Heart right ventricle (tissue), 16 donors: Measurements from ENCODE around the gene TAF4. TPM values are rescaled to one million over a fixed set of nuclear protein-coding genes. Genes with fewer than 3 reads are reported as not detected.
A peak's percentile ranks its signal among the peaks of the same experiment; 100 is the strongest.

Experiments used
- ATAC-seq, 8 donors: fragments of 200-7000 bp; cut with Tn5 transposase; one replicate each; pipeline ENCODE4 v1.9.1; 2020; ENCODE audit warnings: mild to moderate bottlenecking in 8 of 8, moderate library complexity in 8 of 8, moderate number of reproducible peaks in 1 of 8
- DNase-seq, 2 donors: peaks; one replicate each; pipeline ENCODE4 v3.0.0-alpha.2; 2020
- H3K27ac ChIP-seq, 10 donors: fragments of 200-600 bp; sonication (generic) in 2 of 10; one replicate each; pipeline versions ENCODE4 v1.5.0 to v1.8.0; 2020 to 2022; ENCODE audit warnings: mild to moderate bottlenecking in 3 of 10
- H3K27me3 ChIP-seq, 7 donors: fragments of 200-600 bp; one replicate each; pipeline ENCODE4 v1.8.0; 2021 to 2022; ENCODE audit warnings: mild to moderate bottlenecking in 2 of 7
- H3K36me3 ChIP-seq, 9 donors: fragments of 200-600 bp; sonication (generic) in 1 of 9; one replicate each; pipeline versions ENCODE4 v1.5.0 to v1.8.0; 2020 to 2022; ENCODE audit warnings: mild to moderate bottlenecking in 2 of 9
- H3K4me1 ChIP-seq, 9 donors: fragments of 200-600 bp; sonication (generic) in 1 of 9; one replicate each; pipeline versions ENCODE4 v1.5.0 to v1.8.0; 2020 to 2022; ENCODE audit warnings: mild to moderate bottlenecking in 4 of 9
- H3K4me3 ChIP-seq, 10 donors: fragments of 200-600 bp; sonication (generic) in 2 of 10; one replicate each; pipeline versions ENCODE4 v1.5.0 to v1.8.0; 2020 to 2022; ENCODE audit warnings: mild to moderate bottlenecking in 7 of 10, moderate library complexity in 2 of 10
- H3K9me3 ChIP-seq, 11 donors: fragments of 200-600 bp in 10 of 11; sonication (generic) in 2 of 11; one replicate each; pipeline versions ENCODE4 v1.5.0 to v1.8.0; 2013 to 2022; ENCODE audit warnings: mild to moderate bottlenecking in 2 of 11, control low read depth in 1 of 11, moderate library complexity in 1 of 11
- CTCF ChIP-seq, 9 donors: fragments of 200-600 bp; sonication (generic) in 2 of 9; IDR thresholded peaks; one replicate each; pipeline versions ENCODE4 v1.5.0 to v1.8.0; 2021 to 2022; ENCODE audit warnings: antibody characterized with exemption in 9 of 9, mild to moderate bottlenecking in 5 of 9, moderate library complexity in 1 of 9
- WGBS, 2 donors: extraction: QIAGEN DNeasy Blood & Tissue Kit; methylation state at CpG; one replicate each; pipeline ENCODE4 v1.1.7; 2013; ENCODE audit warnings: inconsistent platforms in 1 of 2; 5-methylcytosine and 5-hydroxymethylcytosine counted together
- intact Hi-C, 10 donors: fragments of 100-400 bp; cut with DNase I; formaldehyde crosslinking; loops; one replicate each; pipeline versions ENCODE4 v1.11.1 to v1.14.2; 2022
- long read RNA-seq, 3 donors: library from polyadenylated mRNA; unstranded; transcript quantifications; one replicate each; pipeline ENCODE4 v2.0.0, GENCODE V29; 2020 to 2021
- polyA plus RNA-seq, 2 donors: library from polyadenylated mRNA; stranded (reverse); fragments of 200-250 nt; gene quantifications; one replicate each; pipeline ENCODE4 v1.2.3, GENCODE V29; 2013
- total RNA-seq, 10 donors: library from RNA; stranded (reverse); fragmentation: NEBNext Ultra II Directional in 3 of 10; extraction: Animal tissue kit (Norgen Biotek cat#: 25700) in 3 of 10; gene quantifications; one replicate each; pipeline versions ENCODE4 v1.2.1 to v1.2.4, GENCODE V29; 2021 to 2023
- donor health status: Arrhythmogenic right ventricular cardiomyopathy.
- donor health status: ischemic (EF 13 %, LVEDD 7.1; RV severe dilation, severe dysfunction).
- donor health status: healthy with polysubstance abuse.
- donor health status: DM: no; HTN: yes; CAD: no.
- donor health status: DM: no; HTN: no; CAD: no.
- donor health status: ischemic (EF 25% LVEDD 6.9; RV normal size, moderate dysfunction).
- donor health status: ischemic (EF 25% LVEDD 5.7; RV mildly dilated, moderate dysfunction).
- donor health status: healthy.
- donor health status: DM: yes; HTN: yes; CAD: no.
- donor health status: Ischemic cardiomyopathy.
- donor health status: ischemic (EF 35%, LVEDD 5.7; RV mildly dilated, moderate dysfunction).
- donor health status: nonischemic (EF 11% LVEDD 7.7; RV severe dilation, severe dysfunction).
- donor health status: DM: yes; HTN: yes; CAD: no.
- donor health status: PGD.
- donor health status: ischemic (EF 29% LVEDD 5.4; RV normal size, mild dysfunction).
- donor health status: nonischemic (EF 23%, LVEDD 6.1; RV moderate dilation, normal function).

TAF4 gene
- 10 to 100 TPM in 8 of 10 donors, 1 to 10 TPM in 2; 8.6 to 14.8 (median 11.8) TPM for total RNA-seq
- polyA plus RNA-seq, result 1 to 10 TPM; 3.7 to 7.9 TPM
- long read RNA-seq, donor 1, full-length matches to known transcripts, result 3 of 7 reads
- long read RNA-seq, donor 1, partial matches to known transcripts, result 3 of 7 reads
- long read RNA-seq, donor 1, other reads (novel, unspliced or antisense), result 1 of 7 reads
- long read RNA-seq, donor 2, full-length matches to known transcripts, result 1 of 8 reads
- long read RNA-seq, donor 2, partial matches to known transcripts, result 5 of 8 reads
- long read RNA-seq, donor 2, other reads (novel, unspliced or antisense), result 2 of 8 reads
- long read RNA-seq, donor 3, partial matches to known transcripts, result 2 of 5 reads
- long read RNA-seq, donor 3, other reads (novel, unspliced or antisense), result 0 of 5 reads

GRCh38 chr20:62065674-62066338 lies at the start of gene TAF4:
TSS of gene TAF4 (minus strand) at chr20:62065881. CDS start at chr20:62065810, 71 bp downstream.
- intact Hi-C loops, result loop anchor here (1.0 to 5.0 kb wide), 8 partner anchors 51 to 77 kb away; partner anchors contain the start of genes PSMA7 (in 4 of the 10), SS18L1 (in 4 of the 10) and LSM14B (in 3 of the 10)
- DNase-seq, result peak; percentile 67 to 81
- Histone ChIP-seq H3K27me3 (no peaks in the 10 kb centered on the region), H3K4me1 (peaks cover 8 to 45% (median 35%) of the 10 kb centered on the region in 9 donors), H3K27ac (peak within 1 kb of the TSS; percentile 88 to 98 (median 92)), H3K36me3 (peaks cover 0 to 8% (median 0%) of the 10 kb centered on the region in 9 donors), H3K9me3 (no peaks in the 10 kb centered on the region), H3K4me3 (peak within 1 kb of the TSS; percentile 57 to 88 (median 72))
- ATAC-seq, result peak; percentile 28 to 78 (median 64)
- WGBS, 2 donors, result 0 to 1% methylated on average over 23 to 112 of the region's 116 CpGs
- TF ChIP-seq CTCF (IDR thresholded peaks at IDR 0.05), result no peak

- no peak overlapping the region for H3K4me3 ChIP-seq
- DNase-seq (no peak), ATAC-seq (no peak)
- intact Hi-C loops, result loop anchor here in 3 of 10 donors (5.0 kb wide), 1 partner anchor 48 kb away; the partner anchor contains the start of gene TAF4 (in 3 of the 3)
- WGBS, 2 donors, result 56 to 62% methylated on average over 8 of the region's 8 CpGs
- H3K27ac ChIP-seq, result no peak overlapping the region
- TF ChIP-seq CTCF (IDR thresholded peaks at IDR 0.05), result no peak
- peaks cover 0 to 38% (median 16%) of the 10 kb centered on the region in 11 donors for H3K9me3 ChIP-seq
- H3K36me3 ChIP-seq, result no peaks in the 10 kb centered on the region
- peaks cover 0 to 24% (median 15%) of the 10 kb centered on the region in 7 donors for H3K27me3 ChIP-seq
- peaks cover 0 to 28% (median 22%) of the 10 kb centered on the region in 9 donors for H3K4me1 ChIP-seq
These were observed 49.2 kb upstream of the TAF4 start for GRCh38 chr20:62114894-62115293.

DNA sequence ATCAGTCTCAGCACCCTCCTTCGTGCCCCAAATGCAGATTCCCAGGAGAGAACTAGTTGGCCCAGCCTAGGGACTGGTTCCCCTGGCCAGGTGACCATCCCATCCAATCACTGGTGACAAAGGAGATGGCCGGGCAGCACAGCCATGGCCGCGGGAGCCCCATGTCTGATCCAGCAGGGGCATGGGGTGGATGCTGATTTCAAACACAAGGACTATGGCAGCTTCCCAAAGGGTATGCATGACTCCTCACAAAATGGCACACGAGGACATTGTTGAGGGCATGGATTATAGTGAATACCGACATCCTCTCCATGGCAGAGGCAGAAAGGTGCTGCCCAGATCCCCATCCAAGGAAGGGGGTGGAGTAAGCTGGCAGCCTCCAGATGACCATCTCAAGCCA lies 46.7 kb upstream of the TAF4 start:
- WGBS, 2 donors, result 92 to 96% methylated on average over 6 of the region's 6 CpGs
- intact Hi-C loops, result no loop called here
- Histone ChIP-seq H3K27me3 (peaks cover 0 to 15% (median 3%) of the 10 kb centered on the region in 7 donors), H3K9me3 (peaks cover 0 to 63% (median 42%) of the 10 kb centered on the region in 11 donors), H3K27ac (no peak overlapping the region), H3K4me1 (peaks cover 0 to 6% (median 4%) of the 10 kb centered on the region in 9 donors), H3K36me3 (no peaks in the 10 kb centered on the region), H3K4me3 (no peak overlapping the region)
- ATAC-seq (no peak), DNase-seq (no peak)
- TF ChIP-seq CTCF (IDR thresholded peaks at IDR 0.05), result no peak

GRCh38 chr20:62111148-62111547 lies 45.5 kb upstream of the TAF4 start:
- H3K9me3 ChIP-seq, result peaks cover 0 to 76% (median 43%) of the 10 kb centered on the region in 11 donors
- no peak for TF ChIP-seq CTCF (IDR thresholded peaks at IDR 0.05)
- 79 to 86% methylated on average over 6 of the region's 6 CpGs for WGBS, 2 donors
- ATAC-seq, result no peak
- H3K4me1 ChIP-seq, result no peaks in the 10 kb centered on the region
- no peak overlapping the region for H3K27ac ChIP-seq
- no peak for DNase-seq
- H3K36me3 ChIP-seq, result no peaks in the 10 kb centered on the region
- H3K4me3 ChIP-seq, result no peak overlapping the region
- H3K27me3 ChIP-seq, result peaks cover 0 to 4% (median 0%) of the 10 kb centered on the region in 7 donors
- intact Hi-C loops, result no loop called here
